ENCODE results near the gene KAZN.

DNA sequence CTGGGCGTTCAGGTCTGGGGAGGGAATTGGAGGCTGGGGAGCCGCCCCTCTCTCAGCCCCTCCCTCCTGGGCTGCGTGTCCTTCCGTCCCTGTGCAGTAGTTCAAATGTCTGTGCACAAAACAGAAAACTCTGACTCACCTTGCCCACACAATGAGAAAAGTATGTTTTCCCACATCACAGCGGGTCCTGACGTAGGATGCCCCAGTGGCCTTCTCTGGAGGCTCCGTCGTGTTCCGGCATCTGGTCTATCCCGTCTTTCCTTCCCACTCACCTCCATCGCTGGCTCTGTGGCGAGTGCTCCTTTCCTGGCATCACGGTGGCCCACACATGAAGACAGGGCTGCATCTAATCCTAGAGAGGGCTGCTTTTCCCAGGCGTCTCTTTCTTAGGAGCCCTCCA is 224.0 kb downstream of the KAZN start:
- TF ChIP-seq, protein P1, sequence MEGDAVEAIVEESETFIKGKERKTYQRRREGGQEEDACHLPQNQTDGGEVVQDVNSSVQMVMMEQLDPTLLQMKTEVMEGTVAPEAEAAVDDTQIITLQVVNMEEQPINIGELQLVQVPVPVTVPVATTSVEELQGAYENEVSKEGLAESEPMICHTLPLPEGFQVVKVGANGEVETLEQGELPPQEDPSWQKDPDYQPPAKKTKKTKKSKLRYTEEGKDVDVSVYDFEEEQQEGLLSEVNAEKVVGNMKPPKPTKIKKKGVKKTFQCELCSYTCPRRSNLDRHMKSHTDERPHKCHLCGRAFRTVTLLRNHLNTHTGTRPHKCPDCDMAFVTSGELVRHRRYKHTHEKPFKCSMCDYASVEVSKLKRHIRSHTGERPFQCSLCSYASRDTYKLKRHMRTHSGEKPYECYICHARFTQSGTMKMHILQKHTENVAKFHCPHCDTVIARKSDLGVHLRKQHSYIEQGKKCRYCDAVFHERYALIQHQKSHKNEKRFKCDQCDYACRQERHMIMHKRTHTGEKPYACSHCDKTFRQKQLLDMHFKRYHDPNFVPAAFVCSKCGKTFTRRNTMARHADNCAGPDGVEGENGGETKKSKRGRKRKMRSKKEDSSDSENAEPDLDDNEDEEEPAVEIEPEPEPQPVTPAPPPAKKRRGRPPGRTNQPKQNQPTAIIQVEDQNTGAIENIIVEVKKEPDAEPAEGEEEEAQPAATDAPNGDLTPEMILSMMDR (IDR thresholded peaks at IDR 0.05): no peak
- no peak for TF ChIP-seq POLR2A (IDR thresholded peaks at IDR 0.05)
